ENCODE results near the gene CHTOP. TPM values are rescaled to one million over a fixed set of nuclear protein-coding genes. Genes with fewer than 3 reads are reported as not detected.

Gene CHTOP
- total RNA-seq, 1 experiment from 2014 or later = 85.1 TPM

DNA sequence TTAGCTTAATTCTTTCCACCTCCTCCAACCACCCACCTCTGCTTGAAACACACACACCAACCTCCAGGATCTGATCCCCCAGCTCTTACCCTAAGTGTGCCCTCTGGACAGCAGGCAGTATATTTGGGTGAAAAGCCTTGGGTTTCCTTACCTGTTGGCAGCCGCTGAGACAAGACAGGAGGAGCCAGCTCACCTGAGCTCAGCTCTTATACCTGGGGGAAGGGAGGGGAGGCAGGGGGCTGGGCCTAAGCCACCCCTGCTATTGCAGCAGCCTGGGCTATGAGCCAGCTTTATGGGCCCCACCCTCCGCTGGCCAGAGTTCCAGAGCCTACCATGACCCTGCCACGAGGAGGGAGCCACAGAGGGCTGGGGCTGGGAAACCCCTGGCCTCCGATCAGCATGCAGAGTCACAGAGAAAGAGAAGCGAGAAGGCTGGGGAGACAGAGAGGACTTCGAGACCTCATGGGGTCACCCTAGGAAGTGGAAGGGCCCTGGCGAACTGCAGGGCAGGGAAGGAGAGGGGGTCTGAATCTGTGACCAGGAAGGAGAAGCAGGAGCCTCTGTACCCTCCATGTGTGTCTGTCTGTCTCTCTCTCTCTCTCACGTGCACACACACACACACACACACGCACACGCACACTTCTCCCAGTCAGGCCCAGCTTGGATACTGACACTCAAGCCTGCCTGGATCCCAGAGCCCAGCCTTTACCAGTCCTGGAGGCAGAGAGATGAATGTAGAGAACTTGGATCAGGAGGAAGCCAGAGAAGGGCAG lies 17.5 kb upstream of the CHTOP start, which contains the start of gene S100A14:
Gene S100A14, minus strand, starts transcription at position 182 of the 773 bp plus-strand sequence. CDS start 467 bp downstream, outside the sequence.
- ChIA-PET CTCF (interaction anchor here (0.6 to 3.8 kb wide), 12 partner anchors 9 to 106 kb away, joined by 3 to 56 read pairs (median 5); partner anchors contain the start of genes CHTOP, S100A1, S100A13 and S100A4), POLR2A (interaction anchor here (0.6 to 3.8 kb wide), 19 partner anchors 8 to 711 kb away, joined by 3 to 43 read pairs (median 5); partner anchors contain the start of genes CHTOP and S100A13)
- no peaks in the 10 kb centered on the region for H3K27me3 Mint-ChIP-seq (ENCODE audit: insufficient read depth, unreplicated experiment)
- H3K36me3 Mint-ChIP-seq (ENCODE audit: insufficient read depth, unreplicated experiment) = peaks cover 85% of the 10 kb centered on the region
- no peaks in the 10 kb centered on the region for H3K9me3 Mint-ChIP-seq (ENCODE audit: unreplicated experiment)
- H3K9me3 ChIP-seq = no peaks in the 10 kb centered on the region
- H3K4me3 Mint-ChIP-seq (ENCODE audit: unreplicated experiment) = peak within 1 kb of the TSS; percentile 74
- H3K4me3 ChIP-seq (ENCODE audit: low read depth, low read length) = peak within 1 kb of the TSS; percentile 42
- no peaks in the 10 kb centered on the region for H3K27me3 ChIP-seq (replicated peaks; ENCODE audit: control insufficient read depth, insufficient read depth, low read length)
- peaks cover 34% of the 10 kb centered on the region for H3K4me1 ChIP-seq
- BruUV-seq (replicated peaks) = no TSS peak
- H3K4me1 Mint-ChIP-seq (ENCODE audit: low read depth, unreplicated experiment) = peaks cover 40% of the 10 kb centered on the region
- H3K36me3 ChIP-seq (ENCODE audit: control insufficient read depth, insufficient read depth, low read length) = no peaks in the 10 kb centered on the region
- intact Hi-C loops (cut with micrococcal nuclease; ENCODE audit: unreplicated experiment) = no loop called here
- TF ChIP-seq CTCF (IDR thresholded peaks at IDR 0.05; ENCODE audit: insufficient read depth in 1 of 2, low read depth in 1 of 2, low read length in 1 of 2, severe bottlenecking in 1 of 2, unreplicated experiment in 1 of 2) = no peak
- peak; percentile 93 to 94 for DNase-seq
- peak within 1 kb of the TSS; percentile 96 for H3K27ac Mint-ChIP-seq (ENCODE audit: unreplicated experiment)

- Mint-ChIP-seq H3K4me3 (ENCODE audit: unreplicated experiment) (peak overlapping the region; percentile 74), H3K27me3 (ENCODE audit: insufficient read depth, unreplicated experiment) (no peaks in the 10 kb centered on the region), H3K36me3 (ENCODE audit: insufficient read depth, unreplicated experiment) (peaks cover 89% of the 10 kb centered on the region), H3K9me3 (ENCODE audit: unreplicated experiment) (no peaks in the 10 kb centered on the region), H3K4me1 (ENCODE audit: low read depth, unreplicated experiment) (peaks cover 34% of the 10 kb centered on the region), H3K27ac (ENCODE audit: unreplicated experiment) (peak overlapping the region; percentile 96)
- no peak for DNase-seq
- intact Hi-C loops (cut with micrococcal nuclease; ENCODE audit: unreplicated experiment) = loop anchor here (1.0 kb wide), 2 partner anchors 45 to 106 kb away; no protein-coding TSS in a partner anchor
- Histone ChIP-seq H3K27me3 (replicated peaks; ENCODE audit: control insufficient read depth, insufficient read depth, low read length) (no peaks in the 10 kb centered on the region), H3K9me3 (no peaks in the 10 kb centered on the region), H3K36me3 (ENCODE audit: control insufficient read depth, insufficient read depth, low read length) (no peaks in the 10 kb centered on the region), H3K4me3 (ENCODE audit: low read depth, low read length) (no peak overlapping the region), H3K4me1 (peaks cover 34% of the 10 kb centered on the region)
- no peak for TF ChIP-seq CTCF (IDR thresholded peaks at IDR 0.05; ENCODE audit: insufficient read depth in 1 of 2, low read depth in 1 of 2, low read length in 1 of 2, severe bottlenecking in 1 of 2, unreplicated experiment in 1 of 2)
- TSS peak; percentile 42 for BruUV-seq (replicated peaks)
- CTCF ChIA-PET = interaction anchor here (0.6 to 3.8 kb wide), 12 partner anchors 9 to 139 kb away, joined by 3 to 56 read pairs (median 4); partner anchors contain the start of genes CHTOP, S100A1, S100A13 and S100A6
- POLR2A ChIA-PET = interaction anchor here (1.1 to 3.8 kb wide), 6 partner anchors 9 to 51 kb away, joined by 3 to 43 read pairs (median 8); partner anchors contain the start of gene S100A13
Measured at GRCh38 chr1:153616917-153617311, 17.0 kb upstream of the CHTOP start.

DNA sequence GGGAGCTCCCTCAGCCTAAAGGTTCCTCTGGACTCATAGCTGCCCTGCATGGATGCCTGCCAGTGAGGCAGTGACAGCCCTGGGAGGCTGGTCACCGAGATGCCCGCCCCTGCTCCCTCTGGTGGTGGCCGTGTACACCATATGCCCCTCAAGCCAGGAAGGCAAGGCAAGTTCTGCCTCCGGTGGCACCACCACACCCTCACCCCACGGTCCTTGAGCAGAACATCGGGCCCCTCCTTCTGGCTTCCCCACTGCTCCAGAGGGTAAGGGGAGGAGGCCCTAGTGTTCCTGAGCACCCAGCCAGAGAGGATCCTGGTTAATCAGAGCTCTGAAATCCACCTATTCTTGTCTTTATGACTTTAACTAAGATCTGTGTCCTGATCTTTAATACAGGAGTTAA lies 16.2 kb upstream of the CHTOP start:
- BruUV-seq (replicated peaks) = no TSS peak
- Mint-ChIP-seq H3K27me3 (ENCODE audit: insufficient read depth, unreplicated experiment) (no peaks in the 10 kb centered on the region), H3K36me3 (ENCODE audit: insufficient read depth, unreplicated experiment) (peaks cover 95% of the 10 kb centered on the region), H3K4me3 (ENCODE audit: unreplicated experiment) (peak overlapping the region; percentile 74), H3K9me3 (ENCODE audit: unreplicated experiment) (no peaks in the 10 kb centered on the region), H3K27ac (ENCODE audit: unreplicated experiment) (peak overlapping the region; percentile 96), H3K4me1 (ENCODE audit: low read depth, unreplicated experiment) (peaks cover 32% of the 10 kb centered on the region)
- TF ChIP-seq CTCF (IDR thresholded peaks at IDR 0.05; ENCODE audit: insufficient read depth in 1 of 2, low read depth in 1 of 2, low read length in 1 of 2, severe bottlenecking in 1 of 2, unreplicated experiment in 1 of 2) = peak; percentile 80 to 84
- Histone ChIP-seq H3K27me3 (replicated peaks; ENCODE audit: control insufficient read depth, insufficient read depth, low read length) (no peaks in the 10 kb centered on the region), H3K4me3 (ENCODE audit: low read depth, low read length) (no peak overlapping the region), H3K9me3 (no peaks in the 10 kb centered on the region), H3K36me3 (ENCODE audit: control insufficient read depth, insufficient read depth, low read length) (no peaks in the 10 kb centered on the region), H3K4me1 (peaks cover 34% of the 10 kb centered on the region)
- intact Hi-C loops (cut with micrococcal nuclease; ENCODE audit: unreplicated experiment) = loop anchor here (1.0 kb wide), 2 partner anchors 45 to 106 kb away; no protein-coding TSS in a partner anchor
- DNase-seq = peak; percentile 88 to 91
- POLR2A ChIA-PET = interaction anchor here (1.3 to 3.8 kb wide), 3 partner anchors 9 to 39 kb away, joined by 3 to 43 read pairs (median 25); partner anchors contain the start of gene S100A13
- CTCF ChIA-PET = interaction anchor here (0.6 to 3.8 kb wide), 11 partner anchors 10 to 138 kb away, joined by 3 to 56 read pairs (median 4); partner anchors contain the start of genes CHTOP, S100A1, S100A13 and S100A6

Measured in Caco-2 (cell line).